WTC11 (cell line): Measurements from ENCODE around the gene COQ9. TPM values are rescaled to one million over a fixed set of nuclear protein-coding genes. Genes with fewer than 3 reads are reported as not detected.

Experiments used
- ATF1 ChIP-seq: sonication (generic); formaldehyde crosslinking; IDR thresholded peaks from 2 replicates; pipeline ENCODE4 v1.8.1; 2023; ENCODE audit warnings: mild to moderate bottlenecking, moderate library complexity, missing genetic modification reagents
- CREB1 ChIP-seq: sonication (generic); formaldehyde crosslinking; IDR thresholded peaks from 2 replicates; pipeline ENCODE4 v1.8.0; 2023; ENCODE audit warnings: mild to moderate bottlenecking, missing genetic modification reagents
- CREM ChIP-seq: sonication (generic); formaldehyde crosslinking; IDR thresholded peaks from 2 replicates; pipeline ENCODE4 v1.8.1; 2022; ENCODE audit warnings: mild to moderate bottlenecking, missing genetic modification reagents, moderate library complexity
- FOXK1 ChIP-seq: sonication (generic); formaldehyde crosslinking; IDR thresholded peaks from 2 replicates; pipeline ENCODE4 v1.8.0; 2022; ENCODE audit warnings: mild to moderate bottlenecking, moderate library complexity, missing genetic modification reagents
- GABPB1 ChIP-seq: sonication (generic); formaldehyde crosslinking; IDR thresholded peaks from 2 replicates; pipeline ENCODE4 v1.8.1; 2023; ENCODE audit warnings: mild to moderate bottlenecking, missing genetic modification reagents
- HMGA2 ChIP-seq: fragments of 250-450 bp; sonication (Bioruptor Pico); IDR thresholded peaks from 2 replicates; pipeline ENCODE4 v1.4.0; 2021; ENCODE audit warnings: mild to moderate bottlenecking, moderate library complexity
- IRF2 ChIP-seq: sonication (generic); formaldehyde crosslinking; IDR thresholded peaks from 2 replicates; pipeline ENCODE4 v1.8.0; 2022; ENCODE audit warnings: low read depth, missing genetic modification reagents, borderline replicate concordance
- KAT7 ChIP-seq: sonication (generic); formaldehyde crosslinking; IDR thresholded peaks from 2 replicates; pipeline ENCODE4 v1.8.1; 2023; ENCODE audit warnings: missing genetic modification reagents, mild to moderate bottlenecking, borderline replicate concordance
- NR2C2 ChIP-seq: sonication (generic); formaldehyde crosslinking; IDR thresholded peaks from 2 replicates; pipeline ENCODE4 v1.8.0; 2022; ENCODE audit warnings: mild to moderate bottlenecking, missing genetic modification reagents
- ZBTB21 ChIP-seq: sonication (generic); formaldehyde crosslinking; IDR thresholded peaks from 2 replicates; pipeline ENCODE4 v1.8.1; 2023; ENCODE audit warnings: mild to moderate bottlenecking, missing genetic modification reagents, borderline replicate concordance
- ZNF121 ChIP-seq: sonication (generic); formaldehyde crosslinking; IDR thresholded peaks from 2 replicates; pipeline ENCODE4 v1.8.0; 2023; ENCODE audit warnings: missing genetic modification reagents
- ZNF219 ChIP-seq: sonication (generic); formaldehyde crosslinking; IDR thresholded peaks from 2 replicates; pipeline ENCODE4 v1.8.0; 2023; ENCODE audit warnings: missing genetic modification reagents, mild to moderate bottlenecking, borderline replicate concordance
- ZNF396 ChIP-seq: fragments of 250-450 bp; sonication (Bioruptor Pico); IDR thresholded peaks from 2 replicates; pipeline ENCODE4 v1.8.0; 2021; ENCODE audit warnings: mild to moderate bottlenecking, moderate library complexity, borderline replicate concordance
- ZNF416 ChIP-seq: fragments of 250-450 bp; sonication (Bioruptor Pico); IDR thresholded peaks from 2 replicates; pipeline ENCODE4 v1.9.0; 2021; ENCODE audit warnings: mild to moderate bottlenecking, inconsistent platforms
- total RNA-seq: library from RNA; stranded (reverse); gene quantifications from 3 replicates; pipeline ENCODE4 v1.2.3, GENCODE V29; 2021
- TF ChIP-seq, protein P1 (sequence below): fragments of 200-600 bp; IDR thresholded peaks from 2 replicates; pipeline ENCODE4 v1.8.0; 2022; ENCODE audit warnings: antibody characterized with exemption
- TF ChIP-seq, protein P2 (sequence below): sonication (generic); formaldehyde crosslinking; IDR thresholded peaks from 2 replicates; pipeline ENCODE4 v1.8.1; 2022; ENCODE audit warnings: low read depth, mild to moderate bottlenecking, moderate library complexity, missing genetic modification reagents, borderline replicate concordance
- TF ChIP-seq, protein P3 (sequence below): sonication (generic); formaldehyde crosslinking; IDR thresholded peaks from 2 replicates; pipeline ENCODE4 v1.8.1; 2022; ENCODE audit warnings: mild to moderate bottlenecking, missing genetic modification reagents, moderate library complexity, borderline replicate concordance
- TF ChIP-seq, protein P4 (sequence below): fragments of 250-450 bp; sonication (Bioruptor Pico); IDR thresholded peaks from 2 replicates; pipeline ENCODE4 v1.9.0; 2021; ENCODE audit warnings: mild to moderate bottlenecking
- TF ChIP-seq, protein P5 (sequence below): sonication (generic); formaldehyde crosslinking; IDR thresholded peaks from 2 replicates; pipeline ENCODE4 v1.8.1; 2022; ENCODE audit warnings: missing genetic modification reagents, borderline replicate concordance
- TF ChIP-seq, protein P6 (sequence below): sonication (generic); formaldehyde crosslinking; IDR thresholded peaks from 2 replicates; pipeline ENCODE4 v1.8.0; 2023; ENCODE audit warnings: missing genetic modification reagents, mild to moderate bottlenecking, borderline replicate concordance
- TF ChIP-seq, protein P7 (sequence below): sonication (generic); formaldehyde crosslinking; IDR thresholded peaks from 2 replicates; pipeline ENCODE4 v1.8.1; 2022; ENCODE audit warnings: mild to moderate bottlenecking, moderate library complexity, missing genetic modification reagents
- TF ChIP-seq, protein P8 (sequence below): sonication (generic); formaldehyde crosslinking; IDR thresholded peaks from 2 replicates; pipeline ENCODE4 v1.8.1; 2023; ENCODE audit warnings: mild to moderate bottlenecking, moderate library complexity, missing genetic modification reagents

COQ9 gene
- total RNA-seq, 1 experiment from 2014 or later, result 39.2 TPM

DNA sequence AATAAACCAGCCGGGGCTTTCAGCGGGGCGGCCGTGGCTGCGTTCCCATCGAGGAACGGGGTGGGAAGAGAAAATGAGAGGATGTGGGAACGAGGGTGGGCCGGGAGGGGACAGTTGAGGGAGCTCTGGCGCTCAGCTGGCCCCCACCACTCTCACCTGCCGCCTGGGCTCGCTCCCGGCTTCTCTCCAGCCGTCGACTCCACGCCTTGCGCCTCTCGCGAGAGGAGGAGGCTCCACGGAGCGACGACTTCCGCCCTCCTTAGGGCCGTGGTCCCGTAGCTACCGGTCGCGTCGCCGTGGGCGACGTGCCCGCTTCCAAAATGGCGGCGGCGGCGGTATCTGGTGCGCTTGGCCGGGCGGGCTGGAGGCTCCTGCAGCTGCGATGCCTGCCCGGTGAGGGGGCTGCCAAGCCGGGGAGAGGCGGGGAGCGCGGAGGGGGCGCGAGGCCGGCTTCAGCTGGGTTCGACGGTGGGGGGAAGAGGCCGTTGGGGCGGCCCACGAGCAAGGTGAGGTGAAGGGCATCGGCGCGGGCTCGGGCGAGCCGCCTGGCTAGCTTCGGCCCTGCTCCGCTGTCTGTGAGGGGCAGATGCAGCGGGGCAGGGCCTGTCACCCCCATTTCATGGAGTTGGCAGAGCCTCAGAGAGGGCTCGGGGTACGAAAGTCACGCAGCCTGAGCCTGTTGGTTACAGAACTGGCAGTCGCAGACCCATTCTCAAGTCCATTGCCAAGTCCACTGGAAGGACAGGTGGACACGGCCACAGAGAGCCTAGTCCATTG lies at the start of gene COQ9, which contains the start of gene CIAPIN1 (continued):
- TF ChIP-seq, protein P1, sequence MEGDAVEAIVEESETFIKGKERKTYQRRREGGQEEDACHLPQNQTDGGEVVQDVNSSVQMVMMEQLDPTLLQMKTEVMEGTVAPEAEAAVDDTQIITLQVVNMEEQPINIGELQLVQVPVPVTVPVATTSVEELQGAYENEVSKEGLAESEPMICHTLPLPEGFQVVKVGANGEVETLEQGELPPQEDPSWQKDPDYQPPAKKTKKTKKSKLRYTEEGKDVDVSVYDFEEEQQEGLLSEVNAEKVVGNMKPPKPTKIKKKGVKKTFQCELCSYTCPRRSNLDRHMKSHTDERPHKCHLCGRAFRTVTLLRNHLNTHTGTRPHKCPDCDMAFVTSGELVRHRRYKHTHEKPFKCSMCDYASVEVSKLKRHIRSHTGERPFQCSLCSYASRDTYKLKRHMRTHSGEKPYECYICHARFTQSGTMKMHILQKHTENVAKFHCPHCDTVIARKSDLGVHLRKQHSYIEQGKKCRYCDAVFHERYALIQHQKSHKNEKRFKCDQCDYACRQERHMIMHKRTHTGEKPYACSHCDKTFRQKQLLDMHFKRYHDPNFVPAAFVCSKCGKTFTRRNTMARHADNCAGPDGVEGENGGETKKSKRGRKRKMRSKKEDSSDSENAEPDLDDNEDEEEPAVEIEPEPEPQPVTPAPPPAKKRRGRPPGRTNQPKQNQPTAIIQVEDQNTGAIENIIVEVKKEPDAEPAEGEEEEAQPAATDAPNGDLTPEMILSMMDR, result no peak
- TF ChIP-seq, protein P2, sequence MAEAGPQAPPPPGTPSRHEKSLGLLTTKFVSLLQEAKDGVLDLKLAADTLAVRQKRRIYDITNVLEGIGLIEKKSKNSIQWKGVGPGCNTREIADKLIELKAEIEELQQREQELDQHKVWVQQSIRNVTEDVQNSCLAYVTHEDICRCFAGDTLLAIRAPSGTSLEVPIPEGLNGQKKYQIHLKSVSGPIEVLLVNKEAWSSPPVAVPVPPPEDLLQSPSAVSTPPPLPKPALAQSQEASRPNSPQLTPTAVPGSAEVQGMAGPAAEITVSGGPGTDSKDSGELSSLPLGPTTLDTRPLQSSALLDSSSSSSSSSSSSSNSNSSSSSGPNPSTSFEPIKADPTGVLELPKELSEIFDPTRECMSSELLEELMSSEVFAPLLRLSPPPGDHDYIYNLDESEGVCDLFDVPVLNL, result no peak
- TF ChIP-seq FOXK1 (CRISPR knock-in tag), result peak; percentile 83; the same call in 1 of the 2 replicates
- no peak for TF ChIP-seq IRF2 (CRISPR knock-in tag)
- no peak for TF ChIP-seq ZNF416 (CRISPR knock-in tag)
- TF ChIP-seq, protein P3, sequence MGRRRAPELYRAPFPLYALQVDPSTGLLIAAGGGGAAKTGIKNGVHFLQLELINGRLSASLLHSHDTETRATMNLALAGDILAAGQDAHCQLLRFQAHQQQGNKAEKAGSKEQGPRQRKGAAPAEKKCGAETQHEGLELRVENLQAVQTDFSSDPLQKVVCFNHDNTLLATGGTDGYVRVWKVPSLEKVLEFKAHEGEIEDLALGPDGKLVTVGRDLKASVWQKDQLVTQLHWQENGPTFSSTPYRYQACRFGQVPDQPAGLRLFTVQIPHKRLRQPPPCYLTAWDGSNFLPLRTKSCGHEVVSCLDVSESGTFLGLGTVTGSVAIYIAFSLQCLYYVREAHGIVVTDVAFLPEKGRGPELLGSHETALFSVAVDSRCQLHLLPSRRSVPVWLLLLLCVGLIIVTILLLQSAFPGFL (CRISPR knock-in tag), result no peak
- TF ChIP-seq NR2C2 (CRISPR knock-in tag), result no peak
- TF ChIP-seq, protein P4, sequence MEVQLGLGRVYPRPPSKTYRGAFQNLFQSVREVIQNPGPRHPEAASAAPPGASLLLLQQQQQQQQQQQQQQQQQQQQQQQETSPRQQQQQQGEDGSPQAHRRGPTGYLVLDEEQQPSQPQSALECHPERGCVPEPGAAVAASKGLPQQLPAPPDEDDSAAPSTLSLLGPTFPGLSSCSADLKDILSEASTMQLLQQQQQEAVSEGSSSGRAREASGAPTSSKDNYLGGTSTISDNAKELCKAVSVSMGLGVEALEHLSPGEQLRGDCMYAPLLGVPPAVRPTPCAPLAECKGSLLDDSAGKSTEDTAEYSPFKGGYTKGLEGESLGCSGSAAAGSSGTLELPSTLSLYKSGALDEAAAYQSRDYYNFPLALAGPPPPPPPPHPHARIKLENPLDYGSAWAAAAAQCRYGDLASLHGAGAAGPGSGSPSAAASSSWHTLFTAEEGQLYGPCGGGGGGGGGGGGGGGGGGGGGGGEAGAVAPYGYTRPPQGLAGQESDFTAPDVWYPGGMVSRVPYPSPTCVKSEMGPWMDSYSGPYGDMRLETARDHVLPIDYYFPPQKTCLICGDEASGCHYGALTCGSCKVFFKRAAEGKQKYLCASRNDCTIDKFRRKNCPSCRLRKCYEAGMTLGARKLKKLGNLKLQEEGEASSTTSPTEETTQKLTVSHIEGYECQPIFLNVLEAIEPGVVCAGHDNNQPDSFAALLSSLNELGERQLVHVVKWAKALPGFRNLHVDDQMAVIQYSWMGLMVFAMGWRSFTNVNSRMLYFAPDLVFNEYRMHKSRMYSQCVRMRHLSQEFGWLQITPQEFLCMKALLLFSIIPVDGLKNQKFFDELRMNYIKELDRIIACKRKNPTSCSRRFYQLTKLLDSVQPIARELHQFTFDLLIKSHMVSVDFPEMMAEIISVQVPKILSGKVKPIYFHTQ (CRISPR knock-in tag), result no peak
- TF ChIP-seq CREB1, result peak; percentile 86
- TF ChIP-seq HMGA2 (CRISPR knock-in tag), result no peak
- TF ChIP-seq ZNF121 (CRISPR knock-in tag), result no peak
- peak; percentile 89 for TF ChIP-seq ZBTB21 (CRISPR knock-in tag)
- TF ChIP-seq GABPB1 (CRISPR knock-in tag), result peak; percentile 82
- TF ChIP-seq, protein P5, sequence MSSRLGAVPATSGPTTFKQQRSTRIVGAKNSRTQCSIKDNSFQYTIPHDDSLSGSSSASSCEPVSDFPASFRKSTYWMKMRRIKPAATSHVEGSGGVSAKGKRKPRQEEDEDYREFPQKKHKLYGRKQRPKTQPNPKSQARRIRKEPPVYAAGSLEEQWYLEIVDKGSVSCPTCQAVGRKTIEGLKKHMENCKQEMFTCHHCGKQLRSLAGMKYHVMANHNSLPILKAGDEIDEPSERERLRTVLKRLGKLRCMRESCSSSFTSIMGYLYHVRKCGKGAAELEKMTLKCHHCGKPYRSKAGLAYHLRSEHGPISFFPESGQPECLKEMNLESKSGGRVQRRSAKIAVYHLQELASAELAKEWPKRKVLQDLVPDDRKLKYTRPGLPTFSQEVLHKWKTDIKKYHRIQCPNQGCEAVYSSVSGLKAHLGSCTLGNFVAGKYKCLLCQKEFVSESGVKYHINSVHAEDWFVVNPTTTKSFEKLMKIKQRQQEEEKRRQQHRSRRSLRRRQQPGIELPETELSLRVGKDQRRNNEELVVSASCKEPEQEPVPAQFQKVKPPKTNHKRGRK, result no peak
- TF ChIP-seq, protein P6, sequence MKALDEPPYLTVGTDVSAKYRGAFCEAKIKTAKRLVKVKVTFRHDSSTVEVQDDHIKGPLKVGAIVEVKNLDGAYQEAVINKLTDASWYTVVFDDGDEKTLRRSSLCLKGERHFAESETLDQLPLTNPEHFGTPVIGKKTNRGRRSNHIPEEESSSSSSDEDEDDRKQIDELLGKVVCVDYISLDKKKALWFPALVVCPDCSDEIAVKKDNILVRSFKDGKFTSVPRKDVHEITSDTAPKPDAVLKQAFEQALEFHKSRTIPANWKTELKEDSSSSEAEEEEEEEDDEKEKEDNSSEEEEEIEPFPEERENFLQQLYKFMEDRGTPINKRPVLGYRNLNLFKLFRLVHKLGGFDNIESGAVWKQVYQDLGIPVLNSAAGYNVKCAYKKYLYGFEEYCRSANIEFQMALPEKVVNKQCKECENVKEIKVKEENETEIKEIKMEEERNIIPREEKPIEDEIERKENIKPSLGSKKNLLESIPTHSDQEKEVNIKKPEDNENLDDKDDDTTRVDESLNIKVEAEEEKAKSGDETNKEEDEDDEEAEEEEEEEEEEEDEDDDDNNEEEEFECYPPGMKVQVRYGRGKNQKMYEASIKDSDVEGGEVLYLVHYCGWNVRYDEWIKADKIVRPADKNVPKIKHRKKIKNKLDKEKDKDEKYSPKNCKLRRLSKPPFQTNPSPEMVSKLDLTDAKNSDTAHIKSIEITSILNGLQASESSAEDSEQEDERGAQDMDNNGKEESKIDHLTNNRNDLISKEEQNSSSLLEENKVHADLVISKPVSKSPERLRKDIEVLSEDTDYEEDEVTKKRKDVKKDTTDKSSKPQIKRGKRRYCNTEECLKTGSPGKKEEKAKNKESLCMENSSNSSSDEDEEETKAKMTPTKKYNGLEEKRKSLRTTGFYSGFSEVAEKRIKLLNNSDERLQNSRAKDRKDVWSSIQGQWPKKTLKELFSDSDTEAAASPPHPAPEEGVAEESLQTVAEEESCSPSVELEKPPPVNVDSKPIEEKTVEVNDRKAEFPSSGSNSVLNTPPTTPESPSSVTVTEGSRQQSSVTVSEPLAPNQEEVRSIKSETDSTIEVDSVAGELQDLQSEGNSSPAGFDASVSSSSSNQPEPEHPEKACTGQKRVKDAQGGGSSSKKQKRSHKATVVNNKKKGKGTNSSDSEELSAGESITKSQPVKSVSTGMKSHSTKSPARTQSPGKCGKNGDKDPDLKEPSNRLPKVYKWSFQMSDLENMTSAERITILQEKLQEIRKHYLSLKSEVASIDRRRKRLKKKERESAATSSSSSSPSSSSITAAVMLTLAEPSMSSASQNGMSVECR (CRISPR knock-in tag), result peak; percentile 77; the same call in 1 of the 2 replicates
- peak; percentile 75; the same call in 1 of the 2 replicates for TF ChIP-seq ATF1 (CRISPR knock-in tag)
- TF ChIP-seq ZNF219, result no peak
- TF ChIP-seq, protein P7, sequence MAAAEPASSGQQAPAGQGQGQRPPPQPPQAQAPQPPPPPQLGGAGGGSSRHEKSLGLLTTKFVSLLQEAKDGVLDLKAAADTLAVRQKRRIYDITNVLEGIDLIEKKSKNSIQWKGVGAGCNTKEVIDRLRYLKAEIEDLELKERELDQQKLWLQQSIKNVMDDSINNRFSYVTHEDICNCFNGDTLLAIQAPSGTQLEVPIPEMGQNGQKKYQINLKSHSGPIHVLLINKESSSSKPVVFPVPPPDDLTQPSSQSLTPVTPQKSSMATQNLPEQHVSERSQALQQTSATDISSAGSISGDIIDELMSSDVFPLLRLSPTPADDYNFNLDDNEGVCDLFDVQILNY, result 0 out of 2 replicates have a peak, but pooled peaks have one; percentile 46
- no peak for TF ChIP-seq ZNF396 (CRISPR knock-in tag)
- TF ChIP-seq, protein P8, sequence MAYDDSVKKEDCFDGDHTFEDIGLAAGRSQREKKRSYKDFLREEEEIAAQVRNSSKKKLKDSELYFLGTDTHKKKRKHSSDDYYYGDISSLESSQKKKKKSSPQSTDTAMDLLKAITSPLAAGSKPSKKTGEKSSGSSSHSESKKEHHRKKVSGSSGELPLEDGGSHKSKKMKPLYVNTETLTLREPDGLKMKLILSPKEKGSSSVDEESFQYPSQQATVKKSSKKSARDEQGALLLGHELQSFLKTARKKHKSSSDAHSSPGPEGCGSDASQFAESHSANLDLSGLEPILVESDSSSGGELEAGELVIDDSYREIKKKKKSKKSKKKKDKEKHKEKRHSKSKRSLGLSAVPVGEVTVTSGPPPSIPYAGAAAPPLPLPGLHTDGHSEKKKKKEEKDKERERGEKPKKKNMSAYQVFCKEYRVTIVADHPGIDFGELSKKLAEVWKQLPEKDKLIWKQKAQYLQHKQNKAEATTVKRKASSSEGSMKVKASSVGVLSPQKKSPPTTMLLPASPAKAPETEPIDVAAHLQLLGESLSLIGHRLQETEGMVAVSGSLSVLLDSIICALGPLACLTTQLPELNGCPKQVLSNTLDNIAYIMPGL (CRISPR knock-in tag), result peak; percentile 78
- peak; percentile 90 for TF ChIP-seq CREM
- TF ChIP-seq KAT7 (CRISPR knock-in tag), result no peak
